ENCODE results near the gene GAD1. TPM values are rescaled to one million over a fixed set of nuclear protein-coding genes. Genes with fewer than 3 reads are reported as not detected.

Gene GAD1
- total RNA-seq, 4 donors from 2014 or later: not detected

DNA sequence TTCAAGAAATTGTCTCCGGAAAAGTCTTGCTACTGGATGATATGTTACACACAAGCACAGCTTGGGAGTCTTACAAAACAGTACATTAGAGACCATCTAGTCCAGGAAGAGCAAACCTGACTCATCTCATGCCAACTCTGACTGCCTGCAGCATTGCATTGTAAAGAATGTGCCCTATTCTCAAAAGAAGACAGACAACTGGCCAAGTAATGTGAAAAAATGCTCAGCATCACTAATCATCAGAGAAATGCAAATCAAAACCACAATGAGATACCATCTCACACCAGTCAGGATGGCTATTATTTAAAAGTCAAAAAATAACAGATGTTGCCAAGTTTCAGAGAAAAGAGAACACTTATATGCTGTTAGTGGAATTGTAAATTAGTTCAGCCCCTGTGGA lies 69.7 kb downstream of the GAD1 start:
- 92% methylated on average over 1 of the region's 1 CpG; no CpG with 5 or more reads in 1 of the 2 donors for WGBS, 2 donors (ENCODE audit: low coverage in 1 of 2)
- in situ Hi-C loops (cut with MboI; ENCODE audit: low pct_ligation_motif_present in 1 of 4, low pct_unique_long_range_greater_than_20kb in 1 of 4, low sequenced_read_pairs in 3 of 4): no loop called here

DNA sequence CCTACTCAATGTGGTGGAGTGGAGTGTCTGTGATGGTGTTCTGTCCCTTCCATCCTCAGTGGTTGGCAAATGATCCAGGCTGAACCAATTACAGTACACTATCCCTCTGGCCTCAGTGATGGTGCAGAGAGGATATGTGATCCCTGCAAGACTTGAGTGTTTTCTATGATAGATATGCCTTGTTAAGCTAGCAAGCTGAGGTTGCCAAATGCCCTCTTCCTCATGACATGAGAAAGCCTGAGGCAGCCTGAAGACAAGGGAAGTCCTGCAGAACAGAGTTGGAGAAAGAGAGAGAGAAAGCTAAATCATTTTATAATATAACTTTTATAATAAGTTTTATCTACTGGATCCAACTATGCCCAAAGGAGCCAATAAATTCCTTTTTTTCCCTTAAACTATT lies 70.8 kb downstream of the GAD1 start:
- Histone ChIP-seq H3K4me3 (no peak overlapping the region), H3K36me3 (no peaks in the 10 kb centered on the region), H3K27ac (no peak overlapping the region), H3K27me3 (no peaks in the 10 kb centered on the region), H3K9me3 (no peaks in the 10 kb centered on the region), H3K4me1 (no peaks in the 10 kb centered on the region)
- intact Hi-C loops (cut with DNase I; ENCODE audit: low total_unique reads) (no loop called here), in situ Hi-C loops (cut with MboI; ENCODE audit: low pct_ligation_motif_present in 1 of 4, low pct_unique_long_range_greater_than_20kb in 1 of 4, low sequenced_read_pairs in 3 of 4) (no loop called here)
- no peak for DNase-seq
- TF ChIP-seq POLR2AphosphoS5 (IDR thresholded peaks at IDR 0.05): no peak

More for the DNA sequence above, 69.7 kb downstream of the GAD1 start:
- no peak for DNase-seq
- intact Hi-C loops (cut with DNase I; ENCODE audit: low total_unique reads): no loop called here
- no peaks in the 10 kb centered on the region for H3K9me3 ChIP-seq
- H3K4me1 ChIP-seq: no peaks in the 10 kb centered on the region
- H3K36me3 ChIP-seq: no peaks in the 10 kb centered on the region
- H3K27ac ChIP-seq: no peak overlapping the region
- no peak overlapping the region for H3K4me3 ChIP-seq
- TF ChIP-seq, protein P1, sequence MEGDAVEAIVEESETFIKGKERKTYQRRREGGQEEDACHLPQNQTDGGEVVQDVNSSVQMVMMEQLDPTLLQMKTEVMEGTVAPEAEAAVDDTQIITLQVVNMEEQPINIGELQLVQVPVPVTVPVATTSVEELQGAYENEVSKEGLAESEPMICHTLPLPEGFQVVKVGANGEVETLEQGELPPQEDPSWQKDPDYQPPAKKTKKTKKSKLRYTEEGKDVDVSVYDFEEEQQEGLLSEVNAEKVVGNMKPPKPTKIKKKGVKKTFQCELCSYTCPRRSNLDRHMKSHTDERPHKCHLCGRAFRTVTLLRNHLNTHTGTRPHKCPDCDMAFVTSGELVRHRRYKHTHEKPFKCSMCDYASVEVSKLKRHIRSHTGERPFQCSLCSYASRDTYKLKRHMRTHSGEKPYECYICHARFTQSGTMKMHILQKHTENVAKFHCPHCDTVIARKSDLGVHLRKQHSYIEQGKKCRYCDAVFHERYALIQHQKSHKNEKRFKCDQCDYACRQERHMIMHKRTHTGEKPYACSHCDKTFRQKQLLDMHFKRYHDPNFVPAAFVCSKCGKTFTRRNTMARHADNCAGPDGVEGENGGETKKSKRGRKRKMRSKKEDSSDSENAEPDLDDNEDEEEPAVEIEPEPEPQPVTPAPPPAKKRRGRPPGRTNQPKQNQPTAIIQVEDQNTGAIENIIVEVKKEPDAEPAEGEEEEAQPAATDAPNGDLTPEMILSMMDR (IDR thresholded peaks at IDR 0.05): no peak
- TF ChIP-seq POLR2AphosphoS5 (IDR thresholded peaks at IDR 0.05): no peak
- no peak for TF ChIP-seq EP300 (IDR thresholded peaks at IDR 0.05; ENCODE audit: low read depth)
- no peak for TF ChIP-seq POLR2A (IDR thresholded peaks at IDR 0.05)
- no peaks in the 10 kb centered on the region for H3K27me3 ChIP-seq

DNA sequence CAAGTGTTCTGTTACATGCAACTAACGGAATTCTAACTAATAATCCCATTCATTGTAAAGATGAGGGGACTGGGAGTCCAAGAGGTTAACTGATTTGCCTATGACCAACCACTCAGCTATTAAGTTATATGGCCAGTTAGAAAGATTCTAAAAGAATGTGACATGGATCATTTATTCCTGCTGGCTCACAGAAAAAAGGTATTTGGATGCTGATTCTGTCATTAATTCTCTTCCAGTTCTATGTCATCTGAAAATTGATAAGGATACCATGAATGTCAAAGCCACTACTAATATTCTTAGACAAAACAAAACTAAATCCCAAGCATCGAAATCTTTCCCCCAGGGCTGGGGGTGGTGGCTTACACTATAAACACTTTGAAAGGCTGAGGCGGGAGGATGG lies 71.2 kb downstream of the GAD1 start:
- no peaks in the 10 kb centered on the region for H3K4me1 ChIP-seq
- H3K27me3 ChIP-seq: no peaks in the 10 kb centered on the region
- H3K9me3 ChIP-seq: no peaks in the 10 kb centered on the region
- in situ Hi-C loops (cut with MboI; ENCODE audit: low pct_ligation_motif_present in 1 of 4, low pct_unique_long_range_greater_than_20kb in 1 of 4, low sequenced_read_pairs in 3 of 4): no loop called here
- DNase-seq: no peak
- intact Hi-C loops (cut with DNase I; ENCODE audit: low total_unique reads): no loop called here
- no peak overlapping the region for H3K27ac ChIP-seq
- 71 to 79% methylated on average over 1 to 3 of the region's 3 CpGs for WGBS, 2 donors (ENCODE audit: low coverage in 1 of 2)
- H3K36me3 ChIP-seq: no peaks in the 10 kb centered on the region
- TF ChIP-seq POLR2A (IDR thresholded peaks at IDR 0.05) (no peak), EP300 (IDR thresholded peaks at IDR 0.05; ENCODE audit: low read depth) (no peak), POLR2AphosphoS5 (IDR thresholded peaks at IDR 0.05) (no peak)
- TF ChIP-seq, protein P1 (IDR thresholded peaks at IDR 0.05): no peak
- H3K4me3 ChIP-seq: no peak overlapping the region

DNA sequence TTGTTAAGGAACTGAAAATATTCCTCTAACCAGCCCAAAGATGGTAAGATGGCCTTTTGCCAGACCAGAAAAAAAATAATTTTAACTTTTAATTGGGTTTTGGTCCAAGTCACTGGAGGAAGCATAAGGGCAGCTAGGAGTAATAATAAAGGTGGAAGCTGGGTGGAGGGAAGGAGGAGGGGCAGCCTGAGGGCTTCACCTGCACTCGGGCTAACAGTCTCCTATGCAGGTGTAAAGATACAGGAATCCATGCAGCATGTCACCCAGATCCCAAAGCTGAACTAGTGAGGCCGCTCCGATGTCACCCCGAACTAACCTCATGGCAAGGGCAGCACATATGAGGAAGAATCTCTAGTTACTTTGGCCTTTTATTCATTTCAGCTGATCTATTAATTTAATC lies 75.2 kb downstream of the GAD1 start:
- Histone ChIP-seq H3K9me3 (no peaks in the 10 kb centered on the region), H3K27ac (no peak overlapping the region), H3K4me3 (no peak overlapping the region), H3K4me1 (no peaks in the 10 kb centered on the region), H3K27me3 (no peaks in the 10 kb centered on the region), H3K36me3 (no peaks in the 10 kb centered on the region)
- WGBS, 2 donors (ENCODE audit: low coverage in 1 of 2): 83 to 87% methylated on average over 4 of the region's 4 CpGs
- intact Hi-C loops (cut with DNase I; ENCODE audit: low total_unique reads): no loop called here
- DNase-seq: no peak
- no peak for TF ChIP-seq POLR2A (IDR thresholded peaks at IDR 0.05)
- TF ChIP-seq, protein P1 (IDR thresholded peaks at IDR 0.05): no peak
- no peak for TF ChIP-seq POLR2AphosphoS5 (IDR thresholded peaks at IDR 0.05)
- TF ChIP-seq EP300 (IDR thresholded peaks at IDR 0.05; ENCODE audit: low read depth): no peak
- in situ Hi-C loops (cut with MboI; ENCODE audit: low pct_ligation_motif_present in 1 of 4, low pct_unique_long_range_greater_than_20kb in 1 of 4, low sequenced_read_pairs in 3 of 4): no loop called here

DNA sequence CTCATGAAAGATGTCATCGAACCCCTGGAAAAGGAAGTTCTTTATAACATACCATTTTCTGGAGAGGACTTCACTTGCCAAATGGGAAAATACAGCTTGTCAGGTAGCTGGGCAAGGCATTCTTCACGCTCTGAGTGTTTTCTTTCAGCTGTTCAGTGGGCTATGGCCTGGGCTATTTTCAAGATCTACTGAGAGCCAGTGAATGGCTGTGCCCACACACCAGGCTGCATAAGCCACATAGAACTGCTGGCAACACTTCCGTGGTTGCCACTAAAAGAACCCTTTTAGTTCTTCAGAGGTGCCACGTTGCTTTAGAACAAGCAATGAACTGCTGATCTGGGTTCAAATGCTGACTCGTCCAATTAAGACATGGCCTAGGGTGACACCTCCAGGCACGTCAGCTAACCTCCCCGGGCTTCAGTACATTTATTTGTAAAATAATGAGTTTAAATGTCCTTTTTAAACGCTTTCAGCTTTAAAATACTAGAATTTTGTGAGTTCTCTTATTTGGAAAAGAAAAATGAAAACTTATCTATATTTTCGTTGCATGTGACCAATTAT lies 75.8 kb downstream of the GAD1 start:
- TF ChIP-seq EP300 (IDR thresholded peaks at IDR 0.05; ENCODE audit: low read depth): no peak
- TF ChIP-seq POLR2A (IDR thresholded peaks at IDR 0.05): no peak
- TF ChIP-seq POLR2AphosphoS5 (IDR thresholded peaks at IDR 0.05): no peak
- TF ChIP-seq, protein P1 (IDR thresholded peaks at IDR 0.05): no peak
- no peak overlapping the region for H3K27ac ChIP-seq
- no peaks in the 10 kb centered on the region for H3K4me1 ChIP-seq
- no peaks in the 10 kb centered on the region for H3K36me3 ChIP-seq
- H3K4me3 ChIP-seq: no peak overlapping the region
- DNase-seq: no peak
- intact Hi-C loops (cut with DNase I; ENCODE audit: low total_unique reads): no loop called here
- no peaks in the 10 kb centered on the region for H3K27me3 ChIP-seq
- WGBS, 2 donors (ENCODE audit: low coverage in 1 of 2): 89 to 90% methylated on average over 9 of the region's 9 CpGs
- H3K9me3 ChIP-seq: no peaks in the 10 kb centered on the region
- in situ Hi-C loops (cut with MboI; ENCODE audit: low pct_ligation_motif_present in 1 of 4, low pct_unique_long_range_greater_than_20kb in 1 of 4, low sequenced_read_pairs in 3 of 4): no loop called here

All from transverse colon (tissue), 4 donors.